SW 1271 (cell line): ENCODE results near the gene OST4.

ENCODE experiments used
- DNase-seq, 2 experiments: peaks; one replicate each; lab custom pipeline; 2025; lab: John Stamatoyannopoulos, UW

OST4 gene

GRCh38 chr2:27092696-27093429 lies 21.4 kb upstream of the OST4 start:
- no peak for DNase-seq

- no peak for DNase-seq
Measured at GRCh38 chr2:27091746-27092695, 20.6 kb upstream of the OST4 start.

GRCh38 chr2:27089111-27089954 lies 17.9 kb upstream of the OST4 start:
- DNase-seq: no peak

- no peak for DNase-seq
Measured at GRCh38 chr2:27088634-27089033, 17.2 kb upstream of the OST4 start.

- no peak for DNase-seq
Measured at GRCh38 chr2:27087823-27088410, 16.5 kb upstream of the OST4 start.

GRCh38 chr2:27086724-27087593 lies 15.5 kb upstream of the OST4 start, which contains the start of gene KHK:
KHK (plus strand) TSS chr2:27086772; CDS start chr2:27087260, 488 bp downstream.
- DNase-seq: peak in 1 of 2 experiments; percentile 51

GRCh38 chr2:27086090-27086723 lies 14.8 kb upstream of the OST4 start:
- DNase-seq: peak; percentile 80 to 92

- peak; percentile 54 to 63 for DNase-seq
Measured at GRCh38 chr2:27085673-27086089, 14.2 kb upstream of the OST4 start.

- DNase-seq: no peak
Measured at GRCh38 chr2:27085062-27085672, 13.7 kb upstream of the OST4 start.

GRCh38 chr2:27084297-27085061 lies 13.0 kb upstream of the OST4 start:
- DNase-seq: no peak

- no peak for DNase-seq
Measured at GRCh38 chr2:27083410-27084296, 12.2 kb upstream of the OST4 start.

- DNase-seq: no peak
Measured at GRCh38 chr2:27082773-27083409, 11.4 kb upstream of the OST4 start.

- no peak for DNase-seq
Measured at GRCh38 chr2:27081984-27082772, 10.7 kb upstream of the OST4 start.

- DNase-seq: no peak
Measured at GRCh38 chr2:27080603-27080936, 9.1 kb upstream of the OST4 start.

- DNase-seq: no peak
Measured at GRCh38 chr2:27080140-27080469, 8.7 kb upstream of the OST4 start.

GRCh38 chr2:27079233-27080139 lies 8.0 kb upstream of the OST4 start:
- no peak for DNase-seq
